Measurements from ENCODE around the gene CAP2.
A peak's percentile ranks its signal among the peaks of the same experiment; 100 is the strongest.

Gene CAP2

GRCh38 chr6:17460862-17461261 lies 67.5 kb downstream of the CAP2 start:
- H3K79me2 ChIP-seq (ENCODE audit: control insufficient read depth, insufficient read depth, low read length, poor library complexity), result no peaks in the 10 kb centered on the region
- H3K27me3 ChIP-seq (ENCODE audit: insufficient read depth, low read length), result no peaks in the 10 kb centered on the region
- no CpG with 5 or more reads among the region's 5 CpGs for WGBS (ENCODE audit: extremely low coverage, insufficient coverage, insufficient read length)

GRCh38 chr6:17466147-17466546 lies 72.8 kb downstream of the CAP2 start:
- H3K27ac ChIP-seq (ENCODE audit: low read depth, low read length), result no peak overlapping the region
- H2AFZ ChIP-seq (ENCODE audit: insufficient read depth, low read length, poor library complexity), result no peak overlapping the region
- H3K4me2 ChIP-seq (ENCODE audit: low read length), result no peak overlapping the region
- no peak overlapping the region for H2BK12ac ChIP-seq (ENCODE audit: low read length)
- no peak overlapping the region for H2BK5ac ChIP-seq (ENCODE audit: low read depth, low read length, poor library complexity)
- no peak overlapping the region for H3K4ac ChIP-seq (ENCODE audit: low read depth, low read length)
- no peaks in the 10 kb centered on the region for H3K27me3 ChIP-seq (ENCODE audit: insufficient read depth, low read length)
- H4K8ac ChIP-seq (ENCODE audit: low read depth, low read length), result no peak overlapping the region
- H4K91ac ChIP-seq (ENCODE audit: low read depth, low read length), result no peak overlapping the region
- no peak overlapping the region for H3K23ac ChIP-seq (ENCODE audit: low read length)
- no peaks in the 10 kb centered on the region for H3K4me1 ChIP-seq (ENCODE audit: control insufficient read depth in 1 of 2, insufficient read depth in 2 of 2, low read length in 2 of 2)
- H3K14ac ChIP-seq (ENCODE audit: low read length), result no peak overlapping the region
- H3K79me1 ChIP-seq (ENCODE audit: low read length), result no peaks in the 10 kb centered on the region
- no CpG with 5 or more reads among the region's 5 CpGs for WGBS (ENCODE audit: extremely low coverage, insufficient coverage, insufficient read length)
- no peaks in the 10 kb centered on the region for H3K9me3 ChIP-seq (ENCODE audit: insufficient read depth, low read depth, low read length)
- peaks cover 19 to 21% of the 10 kb centered on the region in 2 experiments for H3K36me3 ChIP-seq (ENCODE audit: control insufficient read depth in 1 of 2, insufficient read depth in 2 of 2, low read length in 2 of 2)
- no peak overlapping the region for H4K12ac ChIP-seq (ENCODE audit: low read depth, low read length)
- DNase-seq, result no peak
- H2AK5ac ChIP-seq (ENCODE audit: low read length), result no peak overlapping the region
- no peak overlapping the region for H2BK120ac ChIP-seq (ENCODE audit: insufficient read depth, low read length, poor library complexity)
- no peak overlapping the region for H3K4me3 ChIP-seq (ENCODE audit: low read depth, low read length)
- H3K9ac ChIP-seq (ENCODE audit: low read length), result no peak overlapping the region
- H3K79me2 ChIP-seq (ENCODE audit: control insufficient read depth, insufficient read depth, low read length, poor library complexity), result no peaks in the 10 kb centered on the region
- H3K18ac ChIP-seq (ENCODE audit: low read length), result no peak overlapping the region

More at GRCh38 chr6:17460862-17461261, 67.5 kb downstream of the CAP2 start:
- no peak overlapping the region for H2BK5ac ChIP-seq (ENCODE audit: low read depth, low read length, poor library complexity)
- H3K27ac ChIP-seq (ENCODE audit: low read depth, low read length), result no peak overlapping the region
- no peak overlapping the region for H4K8ac ChIP-seq (ENCODE audit: low read depth, low read length)
- H3K9me3 ChIP-seq (ENCODE audit: insufficient read depth, low read depth, low read length), result no peaks in the 10 kb centered on the region
- no peak for DNase-seq
- no peaks in the 10 kb centered on the region for H3K4me1 ChIP-seq (ENCODE audit: control insufficient read depth in 1 of 2, insufficient read depth in 2 of 2, low read length in 2 of 2)
- no peak overlapping the region for H3K4me2 ChIP-seq (ENCODE audit: low read length)
- no peak overlapping the region for H3K23ac ChIP-seq (ENCODE audit: low read length)
- H2AK5ac ChIP-seq (ENCODE audit: low read length), result no peak overlapping the region
- H3K4ac ChIP-seq (ENCODE audit: low read depth, low read length), result no peak overlapping the region
- H3K14ac ChIP-seq (ENCODE audit: low read length), result no peak overlapping the region
- no peak overlapping the region for H2BK120ac ChIP-seq (ENCODE audit: insufficient read depth, low read length, poor library complexity)
- H3K18ac ChIP-seq (ENCODE audit: low read length), result no peak overlapping the region
- H2AFZ ChIP-seq (ENCODE audit: insufficient read depth, low read length, poor library complexity), result no peak overlapping the region
- H4K12ac ChIP-seq (ENCODE audit: low read depth, low read length), result no peak overlapping the region
- no peak overlapping the region for H3K4me3 ChIP-seq (ENCODE audit: low read depth, low read length)
- no peak overlapping the region for H4K91ac ChIP-seq (ENCODE audit: low read depth, low read length)
- peaks cover 10 to 18% of the 10 kb centered on the region in 2 experiments for H3K36me3 ChIP-seq (ENCODE audit: control insufficient read depth in 1 of 2, insufficient read depth in 2 of 2, low read length in 2 of 2)
- no peaks in the 10 kb centered on the region for H3K79me1 ChIP-seq (ENCODE audit: low read length)
- H3K9ac ChIP-seq (ENCODE audit: low read length), result no peak overlapping the region
- no peak overlapping the region for H2BK12ac ChIP-seq (ENCODE audit: low read length)

GRCh38 chr6:17466707-17467106 lies 73.3 kb downstream of the CAP2 start:
- Histone ChIP-seq H3K4me2 (ENCODE audit: low read length) (no peak overlapping the region), H2AK5ac (ENCODE audit: low read length) (no peak overlapping the region), H3K27me3 (ENCODE audit: insufficient read depth, low read length) (no peaks in the 10 kb centered on the region), H3K4ac (ENCODE audit: low read depth, low read length) (no peak overlapping the region), H4K91ac (ENCODE audit: low read depth, low read length) (no peak overlapping the region), H2BK120ac (ENCODE audit: insufficient read depth, low read length, poor library complexity) (no peak overlapping the region), H4K8ac (ENCODE audit: low read depth, low read length) (no peak overlapping the region), H3K9me3 (ENCODE audit: insufficient read depth, low read depth, low read length) (no peaks in the 10 kb centered on the region), H2BK12ac (ENCODE audit: low read length) (no peak overlapping the region), H3K23ac (ENCODE audit: low read length) (no peak overlapping the region), H3K9ac (ENCODE audit: low read length) (no peak overlapping the region), H3K36me3 (ENCODE audit: control insufficient read depth in 1 of 2, insufficient read depth in 2 of 2, low read length in 2 of 2) (peaks cover 19 to 21% of the 10 kb centered on the region in 2 experiments), H3K27ac (ENCODE audit: low read depth, low read length) (no peak overlapping the region), H3K14ac (ENCODE audit: low read length) (no peak overlapping the region), H3K4me1 (ENCODE audit: control insufficient read depth in 1 of 2, insufficient read depth in 2 of 2, low read length in 2 of 2) (no peaks in the 10 kb centered on the region), H3K79me2 (ENCODE audit: control insufficient read depth, insufficient read depth, low read length, poor library complexity) (no peaks in the 10 kb centered on the region), H2BK5ac (ENCODE audit: low read depth, low read length, poor library complexity) (no peak overlapping the region), H4K12ac (ENCODE audit: low read depth, low read length) (no peak overlapping the region), H3K79me1 (ENCODE audit: low read length) (no peaks in the 10 kb centered on the region), H3K4me3 (ENCODE audit: low read depth, low read length) (no peak overlapping the region), H2AFZ (ENCODE audit: insufficient read depth, low read length, poor library complexity) (no peak overlapping the region), H3K18ac (ENCODE audit: low read length) (no peak overlapping the region)
- no peak for DNase-seq
- no CpG with 5 or more reads among the region's 3 CpGs for WGBS (ENCODE audit: extremely low coverage, insufficient coverage, insufficient read length)

GRCh38 chr6:17469006-17469832 lies 75.8 kb downstream of the CAP2 start:
- Histone ChIP-seq H2BK12ac (ENCODE audit: low read length) (no peak overlapping the region), H3K4me1 (ENCODE audit: control insufficient read depth in 1 of 2, insufficient read depth in 2 of 2, low read length in 2 of 2) (peaks cover 3 to 4% of the 10 kb centered on the region in 2 experiments), H3K79me2 (ENCODE audit: control insufficient read depth, insufficient read depth, low read length, poor library complexity) (no peaks in the 10 kb centered on the region), H3K4me3 (ENCODE audit: low read depth, low read length) (no peak overlapping the region), H3K4me2 (ENCODE audit: low read length) (no peak overlapping the region), H3K36me3 (ENCODE audit: control insufficient read depth in 1 of 2, insufficient read depth in 2 of 2, low read length in 2 of 2) (peaks cover 19% of the 10 kb centered on the region in 2 experiments), H3K27me3 (ENCODE audit: insufficient read depth, low read length) (no peaks in the 10 kb centered on the region), H2BK120ac (ENCODE audit: insufficient read depth, low read length, poor library complexity) (no peak overlapping the region), H3K9me3 (ENCODE audit: insufficient read depth, low read depth, low read length) (no peaks in the 10 kb centered on the region), H2AK5ac (ENCODE audit: low read length) (no peak overlapping the region), H3K4ac (ENCODE audit: low read depth, low read length) (no peak overlapping the region), H3K27ac (ENCODE audit: low read depth, low read length) (no peak overlapping the region), H3K18ac (ENCODE audit: low read length) (no peak overlapping the region), H4K12ac (ENCODE audit: low read depth, low read length) (no peak overlapping the region), H3K79me1 (ENCODE audit: low read length) (no peaks in the 10 kb centered on the region), H4K91ac (ENCODE audit: low read depth, low read length) (no peak overlapping the region), H3K23ac (ENCODE audit: low read length) (no peak overlapping the region), H4K8ac (ENCODE audit: low read depth, low read length) (no peak overlapping the region), H3K14ac (ENCODE audit: low read length) (no peak overlapping the region), H3K9ac (ENCODE audit: low read length) (no peak overlapping the region), H2AFZ (ENCODE audit: insufficient read depth, low read length, poor library complexity) (no peak overlapping the region), H2BK5ac (ENCODE audit: low read depth, low read length, poor library complexity) (no peak overlapping the region)
- WGBS (ENCODE audit: extremely low coverage, insufficient coverage, insufficient read length), result no CpG with 5 or more reads among the region's 10 CpGs
- DNase-seq, result peak in 1 of 2 donors; percentile 23

Data from trophoblast cell (in vitro differentiated cells and primary cell).